Heart left ventricle (tissue), 16 donors: ENCODE measurements around the gene OLIG1. TPM values are rescaled to one million over a fixed set of nuclear protein-coding genes. Genes with fewer than 3 reads are reported as not detected.

Experiments used
- ATAC-seq, 4 donors: fragments of 200-7000 bp; cut with Tn5 transposase; one replicate each; pipeline ENCODE4 v1.9.1; 2020 to 2022; ENCODE audit warnings: moderate library complexity in 4 of 4, mild to moderate bottlenecking in 3 of 4, moderate number of reproducible peaks in 1 of 4
- DNase-seq, 5 donors: peaks; one replicate each; pipeline ENCODE4 v3.0.0-alpha.2; 2020
- H3K27ac ChIP-seq, 12 donors: fragments of 200-600 bp; sonication (generic) in 4 of 12; one replicate each; pipeline versions ENCODE4 v1.5.0 to v1.8.0; 2016 to 2022; ENCODE audit warnings: mild to moderate bottlenecking in 2 of 12
- H3K27me3 ChIP-seq, 9 donors: fragments of 200-600 bp; sonication (generic) in 2 of 9; one replicate each; pipeline versions ENCODE4 v1.5.1 to v1.8.0; 2016 to 2022; ENCODE audit warnings: mild to moderate bottlenecking in 3 of 9
- H3K36me3 ChIP-seq, 9 donors: fragments of 200-600 bp; sonication (generic) in 2 of 9; one replicate each; pipeline versions ENCODE4 v1.5.0 to v1.8.0; 2018 to 2022; ENCODE audit warnings: mild to moderate bottlenecking in 2 of 9
- H3K4me1 ChIP-seq, 12 donors: fragments of 200-600 bp; sonication (generic) in 4 of 12; one replicate each; pipeline versions ENCODE4 v1.5.0 to v1.8.0; 2016 to 2022; ENCODE audit warnings: mild to moderate bottlenecking in 3 of 12
- H3K4me3 ChIP-seq, 12 donors: fragments of 200-600 bp; sonication (generic) in 4 of 12; one replicate each; pipeline versions ENCODE4 v1.5.0 to v1.8.0; 2017 to 2022; ENCODE audit warnings: mild to moderate bottlenecking in 9 of 12, moderate library complexity in 4 of 12
- H3K9me3 ChIP-seq, 12 donors: fragments of 200-600 bp; sonication (generic) in 4 of 12; one replicate each; pipeline versions ENCODE4 v1.5.0 to v1.8.0; 2016 to 2022; ENCODE audit warnings: mild to moderate bottlenecking in 1 of 12
- CTCF ChIP-seq, 12 donors: fragments of 200-600 bp; sonication (generic) in 4 of 12; IDR thresholded peaks; one replicate each; pipeline versions ENCODE4 v1.5.0 to v1.8.0; 2018 to 2022; ENCODE audit warnings: antibody characterized with exemption in 12 of 12, mild to moderate bottlenecking in 5 of 12
- POLR2A ChIP-seq, 2 donors: fragments of 450-650 bp; IDR thresholded peaks; one replicate each; pipeline ENCODE4 v1.6.1; 2017; ENCODE audit warnings: antibody characterized with exemption in 2 of 2, mild to moderate bottlenecking in 2 of 2, moderate library complexity in 2 of 2
- WGBS, 4 donors: extraction: QIAGEN DNeasy Blood & Tissue Kit in 2 of 4; methylation state at CpG; one replicate each; pipeline versions ENCODE4 v1.1.5 to v1.1.7; 2013 to 2018; 5-methylcytosine and 5-hydroxymethylcytosine counted together
- intact Hi-C, 10 donors: fragments of 100-400 bp; cut with DNase I; formaldehyde crosslinking; loops; one replicate each; pipeline versions ENCODE4 v1.11.1 to v1.14.2; 2022
- polyA plus RNA-seq, 2 donors: library from polyadenylated mRNA; stranded (reverse); fragments of 200-250 nt; gene quantifications; one replicate each; pipeline ENCODE4 v1.2.3, GENCODE V29; 2013
- total RNA-seq, 9 donors: library from RNA; depleted of rRNA in 2 of 9; stranded (reverse); fragments of >200 nt in 2 of 9; fragmentation: NEBNext Ultra II Directional in 3 of 9; extraction: Animal tissue kit (Norgen Biotek cat#: 25700) in 3 of 9; gene quantifications; one replicate each; pipeline versions ENCODE4 v1.1.0 to v1.2.4, GENCODE V29; 2016 to 2023
- donor health status: ischemic (EF 13 %, LVEDD 7.1; RV severe dilation, severe dysfunction).
- donor health status: healthy with polysubstance abuse.
- donor health status: DM: no; HTN: yes; CAD: no.
- donor health status: DM: no; HTN: no; CAD: no.
- donor health status: ischemic (EF 25% LVEDD 6.9; RV normal size, moderate dysfunction).
- donor health status: ischemic (EF 25% LVEDD 5.7; RV mildly dilated, moderate dysfunction).
- donor health status: healthy.
- donor health status: DM: yes; HTN: yes; CAD: no.
- donor health status: ischemic (EF 35%, LVEDD 5.7; RV mildly dilated, moderate dysfunction).
- donor health status: nonischemic (EF 11% LVEDD 7.7; RV severe dilation, severe dysfunction).
- donor health status: DM: yes; HTN: yes; CAD: no.
- donor health status: PGD.
- donor health status: ischemic (EF 29% LVEDD 5.4; RV normal size, mild dysfunction).
- donor health status: nonischemic (EF 23%, LVEDD 6.1; RV moderate dilation, normal function).

OLIG1 gene
- total and polyA plus RNA-seq, 11 donors: 0.11 to 0.67 TPM; not detected in 9

GRCh38 chr21:33046455-33046854, 23.5 kb upstream of the OLIG1 start:
- H3K36me3 ChIP-seq: no peaks in the 10 kb centered on the region
- no peaks in the 10 kb centered on the region for H3K4me1 ChIP-seq
- H3K4me3 ChIP-seq: no peak overlapping the region
- WGBS, 4 donors: 62 to 66% (median 65%) methylated on average over 8 of the region's 8 CpGs
- TF ChIP-seq POLR2A (IDR thresholded peaks at IDR 0.05): no peak
- no peak for TF ChIP-seq CTCF (IDR thresholded peaks at IDR 0.05)
- H3K27me3 ChIP-seq: peaks cover 0 to 63% (median 15%) of the 10 kb centered on the region in 9 donors
- ATAC-seq (no peak), DNase-seq (no peak)
- H3K27ac ChIP-seq: no peak overlapping the region
- intact Hi-C loops: no loop called here
- H3K9me3 ChIP-seq: no peaks in the 10 kb centered on the region

- intact Hi-C loops: no loop called here
- no peaks in the 10 kb centered on the region for H3K4me1 ChIP-seq
- no peaks in the 10 kb centered on the region for H3K36me3 ChIP-seq
- DNase-seq (peak in 1 of 5 donors; percentile 54), ATAC-seq (peak in 3 of 4 donors; percentile 28 to 82 (median 80))
- H3K9me3 ChIP-seq: no peaks in the 10 kb centered on the region
- peaks cover 0 to 55% (median 15%) of the 10 kb centered on the region in 9 donors for H3K27me3 ChIP-seq
- 54 to 76% (median 67%) methylated on average over 5 of the region's 5 CpGs for WGBS, 4 donors
- no peak overlapping the region for H3K4me3 ChIP-seq
- no peak overlapping the region for H3K27ac ChIP-seq
- TF ChIP-seq CTCF (IDR thresholded peaks at IDR 0.05) (no peak), POLR2A (IDR thresholded peaks at IDR 0.05) (no peak)
These were observed 22.7 kb upstream of the OLIG1 start for GRCh38 chr21:33047231-33047630.

- peak in 2 of 5 donors; percentile 40 to 57 for DNase-seq
- Histone ChIP-seq H3K27ac (no peak overlapping the region), H3K9me3 (no peaks in the 10 kb centered on the region), H3K4me1 (no peaks in the 10 kb centered on the region), H3K36me3 (no peaks in the 10 kb centered on the region), H3K4me3 (no peak overlapping the region), H3K27me3 (peaks cover 0 to 21% (median 0%) of the 10 kb centered on the region in 9 donors)
- peak in 3 of 4 donors; percentile 78 to 85 (median 84) for ATAC-seq
- WGBS, 4 donors: 64 to 70% (median 67%) methylated on average over 16 of the region's 16 CpGs
- intact Hi-C loops: no loop called here
- TF ChIP-seq POLR2A (IDR thresholded peaks at IDR 0.05): no peak
- TF ChIP-seq CTCF (IDR thresholded peaks at IDR 0.05): no peak
These were observed 18.0 kb upstream of the OLIG1 start for GRCh38 chr21:33051925-33052324.

- Histone ChIP-seq H3K27me3 (peaks cover 0 to 8% (median 0%) of the 10 kb centered on the region in 9 donors), H3K4me1 (peaks cover 0 to 13% (median 2%) of the 10 kb centered on the region in 12 donors), H3K27ac (no peak overlapping the region), H3K36me3 (no peaks in the 10 kb centered on the region), H3K4me3 (no peak overlapping the region), H3K9me3 (no peaks in the 10 kb centered on the region)
- intact Hi-C loops: no loop called here
- TF ChIP-seq CTCF (IDR thresholded peaks at IDR 0.05) (no peak), POLR2A (IDR thresholded peaks at IDR 0.05) (no peak)
- no peak for ATAC-seq
- no peak for DNase-seq
These were observed 16.0 kb upstream of the OLIG1 start for GRCh38 chr21:33053951-33054350.
